ENCODE data around the gene MMP25.

DNA sequence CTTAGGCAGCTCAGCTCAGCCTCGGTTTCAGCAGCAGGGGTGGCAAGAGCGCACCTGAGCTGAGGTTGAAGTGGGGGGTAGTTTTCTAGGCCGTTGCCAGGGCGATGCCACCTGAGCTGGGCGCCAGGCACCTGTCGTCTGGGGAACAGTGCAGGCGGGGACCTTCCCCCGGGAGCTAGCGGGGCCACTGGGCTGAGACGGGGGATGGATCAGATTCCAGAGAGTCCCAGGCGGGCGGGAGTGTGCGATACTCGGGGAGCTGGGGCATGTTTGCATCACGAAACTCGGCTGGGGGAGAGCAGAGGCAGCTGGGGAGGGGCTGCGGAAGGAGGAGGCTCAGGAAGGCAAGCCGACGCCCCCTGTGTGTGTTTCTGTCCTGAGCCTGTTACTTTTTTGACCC is 34.1 kb upstream of the MMP25 start:
- TF ChIP-seq POLR2AphosphoS5 (IDR thresholded peaks at IDR 0.05) = no peak
- TF ChIP-seq, protein P1, sequence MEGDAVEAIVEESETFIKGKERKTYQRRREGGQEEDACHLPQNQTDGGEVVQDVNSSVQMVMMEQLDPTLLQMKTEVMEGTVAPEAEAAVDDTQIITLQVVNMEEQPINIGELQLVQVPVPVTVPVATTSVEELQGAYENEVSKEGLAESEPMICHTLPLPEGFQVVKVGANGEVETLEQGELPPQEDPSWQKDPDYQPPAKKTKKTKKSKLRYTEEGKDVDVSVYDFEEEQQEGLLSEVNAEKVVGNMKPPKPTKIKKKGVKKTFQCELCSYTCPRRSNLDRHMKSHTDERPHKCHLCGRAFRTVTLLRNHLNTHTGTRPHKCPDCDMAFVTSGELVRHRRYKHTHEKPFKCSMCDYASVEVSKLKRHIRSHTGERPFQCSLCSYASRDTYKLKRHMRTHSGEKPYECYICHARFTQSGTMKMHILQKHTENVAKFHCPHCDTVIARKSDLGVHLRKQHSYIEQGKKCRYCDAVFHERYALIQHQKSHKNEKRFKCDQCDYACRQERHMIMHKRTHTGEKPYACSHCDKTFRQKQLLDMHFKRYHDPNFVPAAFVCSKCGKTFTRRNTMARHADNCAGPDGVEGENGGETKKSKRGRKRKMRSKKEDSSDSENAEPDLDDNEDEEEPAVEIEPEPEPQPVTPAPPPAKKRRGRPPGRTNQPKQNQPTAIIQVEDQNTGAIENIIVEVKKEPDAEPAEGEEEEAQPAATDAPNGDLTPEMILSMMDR (IDR thresholded peaks at IDR 0.05) = no peak
